Measurements from ENCODE around the gene LILRB4. TPM values are rescaled to one million over a fixed set of nuclear protein-coding genes. Genes with fewer than 3 reads are reported as not detected.

LILRB4 gene
- total RNA-seq, 1 donor from 2014 or later: not detected

DNA sequence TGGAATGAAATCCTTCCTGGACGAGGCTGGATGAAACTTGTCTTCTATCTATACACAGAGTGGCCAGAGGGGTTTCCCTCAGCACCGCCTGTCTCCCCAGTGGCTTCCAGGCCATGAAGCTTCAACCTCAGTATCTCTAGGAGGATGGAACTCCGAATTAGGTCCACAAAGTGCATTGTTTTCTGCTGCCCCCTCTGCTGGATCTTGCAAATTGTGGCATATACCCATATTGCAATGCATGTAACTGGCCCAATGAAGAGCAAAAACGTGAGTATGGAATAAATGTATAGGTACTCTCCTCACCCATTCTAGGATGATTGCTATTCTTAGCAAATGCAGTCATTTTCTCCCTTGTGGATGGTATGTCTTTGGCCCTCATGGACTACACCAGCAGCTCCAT lies 14.7 kb upstream of the LILRB4 start:
- TF ChIP-seq, protein P1, sequence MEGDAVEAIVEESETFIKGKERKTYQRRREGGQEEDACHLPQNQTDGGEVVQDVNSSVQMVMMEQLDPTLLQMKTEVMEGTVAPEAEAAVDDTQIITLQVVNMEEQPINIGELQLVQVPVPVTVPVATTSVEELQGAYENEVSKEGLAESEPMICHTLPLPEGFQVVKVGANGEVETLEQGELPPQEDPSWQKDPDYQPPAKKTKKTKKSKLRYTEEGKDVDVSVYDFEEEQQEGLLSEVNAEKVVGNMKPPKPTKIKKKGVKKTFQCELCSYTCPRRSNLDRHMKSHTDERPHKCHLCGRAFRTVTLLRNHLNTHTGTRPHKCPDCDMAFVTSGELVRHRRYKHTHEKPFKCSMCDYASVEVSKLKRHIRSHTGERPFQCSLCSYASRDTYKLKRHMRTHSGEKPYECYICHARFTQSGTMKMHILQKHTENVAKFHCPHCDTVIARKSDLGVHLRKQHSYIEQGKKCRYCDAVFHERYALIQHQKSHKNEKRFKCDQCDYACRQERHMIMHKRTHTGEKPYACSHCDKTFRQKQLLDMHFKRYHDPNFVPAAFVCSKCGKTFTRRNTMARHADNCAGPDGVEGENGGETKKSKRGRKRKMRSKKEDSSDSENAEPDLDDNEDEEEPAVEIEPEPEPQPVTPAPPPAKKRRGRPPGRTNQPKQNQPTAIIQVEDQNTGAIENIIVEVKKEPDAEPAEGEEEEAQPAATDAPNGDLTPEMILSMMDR (IDR thresholded peaks at IDR 0.05): no peak
- Mint-ChIP-seq H3K27ac (ENCODE audit: unreplicated experiment) (no peak overlapping the region), H3K27me3 (ENCODE audit: low read depth) (no peaks in the 10 kb centered on the region), H3K4me1 (ENCODE audit: low read depth) (no peaks in the 10 kb centered on the region), H3K36me3 (ENCODE audit: low read depth) (no peaks in the 10 kb centered on the region), H3K4me3 (ENCODE audit: unreplicated experiment) (no peak overlapping the region), H3K9me3 (ENCODE audit: low read depth) (peaks cover 9% of the 10 kb centered on the region)
- DNase-seq (ENCODE audit: low spot score): no peak

DNA sequence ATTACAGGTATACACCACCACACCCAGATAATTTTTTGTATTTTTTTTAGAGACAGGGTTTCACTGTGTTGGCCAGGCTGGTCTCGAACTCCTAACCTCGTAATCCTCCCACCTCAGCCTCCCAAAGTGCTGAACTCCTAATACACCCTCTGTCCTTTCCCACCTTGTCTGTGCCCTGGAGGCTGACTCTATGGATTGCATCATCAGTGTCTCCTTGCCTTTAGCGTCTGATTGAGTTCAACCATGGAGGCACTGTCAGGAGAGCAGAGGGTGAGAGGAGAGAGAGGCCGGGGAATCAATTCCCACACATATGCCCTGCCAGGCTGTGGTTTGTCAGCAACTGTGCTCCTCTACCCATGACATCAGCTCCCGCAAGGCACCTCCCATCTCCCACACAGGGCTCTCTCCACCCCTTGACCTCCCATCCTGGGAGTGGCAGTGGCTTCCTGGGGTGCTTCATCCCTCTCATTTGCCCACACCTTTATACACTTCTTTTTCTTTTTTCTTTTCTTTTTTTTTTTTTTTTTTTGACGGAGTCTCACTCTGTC lies 12.6 kb upstream of the LILRB4 start:
- H3K4me3 Mint-ChIP-seq (ENCODE audit: unreplicated experiment): no peak overlapping the region
- H3K27me3 Mint-ChIP-seq (ENCODE audit: low read depth): no peaks in the 10 kb centered on the region
- H3K27ac Mint-ChIP-seq (ENCODE audit: unreplicated experiment): no peak overlapping the region
- H3K4me1 Mint-ChIP-seq (ENCODE audit: low read depth): no peaks in the 10 kb centered on the region
- DNase-seq (ENCODE audit: low spot score): no peak
- H3K9me3 Mint-ChIP-seq (ENCODE audit: low read depth): peaks cover 7% of the 10 kb centered on the region
- H3K36me3 Mint-ChIP-seq (ENCODE audit: low read depth): no peaks in the 10 kb centered on the region
- TF ChIP-seq, protein P1 (IDR thresholded peaks at IDR 0.05): no peak

DNA sequence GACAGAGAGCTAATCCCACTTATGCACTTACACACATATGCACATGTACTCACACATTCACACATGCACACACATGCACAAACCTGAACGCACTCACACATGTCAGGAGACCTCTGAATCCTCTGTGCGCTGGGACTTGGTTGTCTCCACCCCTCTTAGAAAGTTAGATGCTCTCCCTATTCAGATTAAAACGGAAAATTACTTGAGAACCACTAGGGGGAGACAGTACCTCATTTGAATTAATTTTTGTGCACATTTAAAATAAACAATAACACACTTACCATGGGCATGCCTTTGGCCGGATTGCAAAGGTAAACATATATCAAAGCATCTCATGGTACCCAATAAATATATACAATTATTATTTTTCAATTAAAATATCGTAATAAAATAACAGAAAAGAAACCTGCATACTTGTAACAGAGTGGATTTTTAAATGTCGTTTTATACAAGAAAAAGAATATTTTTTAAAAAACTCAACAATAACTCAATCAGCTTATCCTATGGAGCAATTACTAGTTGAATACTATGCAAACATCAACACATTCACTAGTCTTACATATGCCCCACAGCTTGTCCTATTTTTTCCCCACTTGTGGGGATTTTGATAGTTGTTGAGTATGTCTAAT lies 9.5 kb upstream of the LILRB4 start:
- H3K36me3 Mint-ChIP-seq (ENCODE audit: low read depth): no peaks in the 10 kb centered on the region
- TF ChIP-seq, protein P1 (IDR thresholded peaks at IDR 0.05): peak; percentile 74
- no peak overlapping the region for H3K27ac Mint-ChIP-seq (ENCODE audit: unreplicated experiment)
- H3K4me3 Mint-ChIP-seq (ENCODE audit: unreplicated experiment): no peak overlapping the region
- no peaks in the 10 kb centered on the region for H3K27me3 Mint-ChIP-seq (ENCODE audit: low read depth)
- H3K4me1 Mint-ChIP-seq (ENCODE audit: low read depth): no peaks in the 10 kb centered on the region
- H3K9me3 Mint-ChIP-seq (ENCODE audit: low read depth): peaks cover 8% of the 10 kb centered on the region
- DNase-seq (ENCODE audit: low spot score): no peak

DNA sequence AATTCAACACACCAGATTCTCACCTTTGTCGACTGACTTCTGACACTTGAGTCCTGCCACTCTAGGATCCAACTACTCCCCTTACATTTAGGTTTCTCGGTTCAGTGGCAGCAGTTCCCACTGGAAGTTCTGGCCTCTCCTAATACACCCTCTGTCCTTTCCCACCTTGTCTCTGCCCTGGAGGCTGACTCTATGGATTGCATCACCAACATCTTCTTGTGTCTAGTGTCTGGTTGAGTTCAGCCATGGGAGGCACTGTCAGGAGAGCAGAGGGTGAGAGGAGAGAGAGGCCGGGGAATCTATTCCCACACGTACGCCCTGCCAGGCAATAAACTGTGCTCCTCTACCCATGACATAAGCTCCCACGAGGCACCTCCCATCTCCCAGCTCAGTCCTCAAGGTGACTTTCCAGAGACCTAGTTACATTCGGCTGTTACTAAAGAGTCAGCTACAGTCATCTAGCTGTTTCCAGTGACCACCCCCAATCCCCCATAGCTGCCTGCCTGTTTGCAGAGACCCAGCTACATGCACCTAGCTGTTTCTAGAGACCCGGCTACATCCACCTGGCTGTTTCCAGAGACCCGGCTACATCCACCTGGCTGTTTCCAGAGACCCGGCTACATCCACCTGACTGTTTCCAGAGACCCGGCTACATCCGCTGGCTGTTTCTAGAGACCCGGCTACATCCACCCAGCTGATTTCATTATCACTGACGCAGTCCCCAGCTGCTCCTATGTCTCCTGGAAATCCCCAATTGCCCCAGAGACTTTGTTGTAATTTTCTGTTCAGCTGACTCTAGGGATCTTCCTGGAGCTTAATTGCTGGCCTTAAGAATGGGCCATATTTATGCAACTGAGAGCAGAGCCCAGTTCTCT lies 8.1 kb upstream of the LILRB4 start:
- H3K27me3 Mint-ChIP-seq (ENCODE audit: low read depth): no peaks in the 10 kb centered on the region
- no peaks in the 10 kb centered on the region for H3K36me3 Mint-ChIP-seq (ENCODE audit: low read depth)
- no peaks in the 10 kb centered on the region for H3K4me1 Mint-ChIP-seq (ENCODE audit: low read depth)
- H3K4me3 Mint-ChIP-seq (ENCODE audit: unreplicated experiment): no peak overlapping the region
- peaks cover 16% of the 10 kb centered on the region for H3K9me3 Mint-ChIP-seq (ENCODE audit: low read depth)
- H3K27ac Mint-ChIP-seq (ENCODE audit: unreplicated experiment): no peak overlapping the region
- no peak for DNase-seq (ENCODE audit: low spot score)
- TF ChIP-seq, protein P1 (IDR thresholded peaks at IDR 0.05): no peak

DNA sequence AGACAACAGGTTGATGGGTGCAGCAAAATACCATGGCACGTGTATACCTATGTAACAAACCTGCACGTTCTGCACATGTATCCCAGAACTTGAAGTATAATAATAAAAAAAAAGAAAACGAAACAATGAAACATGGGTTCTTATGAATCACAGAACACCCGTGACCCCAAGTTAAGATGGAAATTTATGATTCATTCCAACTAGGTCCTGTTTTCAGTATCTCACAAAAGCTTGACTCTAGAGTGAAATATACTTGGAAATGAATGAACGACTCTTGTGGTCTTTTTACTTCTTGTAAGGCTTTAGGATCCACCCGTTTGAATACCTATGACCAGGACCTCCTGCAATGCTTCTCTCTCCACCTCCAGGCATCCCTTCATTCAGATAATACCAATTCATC lies 3.5 kb upstream of the LILRB4 start:
- Mint-ChIP-seq H3K9me3 (ENCODE audit: low read depth) (peaks cover 29% of the 10 kb centered on the region), H3K27me3 (ENCODE audit: low read depth) (no peaks in the 10 kb centered on the region), H3K4me1 (ENCODE audit: low read depth) (no peaks in the 10 kb centered on the region), H3K36me3 (ENCODE audit: low read depth) (no peaks in the 10 kb centered on the region), H3K27ac (ENCODE audit: unreplicated experiment) (no peak overlapping the region), H3K4me3 (ENCODE audit: unreplicated experiment) (no peak overlapping the region)
- TF ChIP-seq, protein P1 (IDR thresholded peaks at IDR 0.05): no peak
- DNase-seq (ENCODE audit: low spot score): no peak

Data from chondrocyte (in vitro differentiated cells).